GM21526 (cell line): ENCODE data around the gene CERS2.

Source experiments
- ATAC-seq: cut with Tn5 transposase; IDR thresholded peaks from one replicate; pipeline ENCODE4 v1.9.1; 2021; ENCODE audit warnings: moderate library complexity; ENCODE audit not compliant: unreplicated experiment, low FRiP score

Gene CERS2

GRCh38 chr1:150922519-150922975 is 52.1 kb downstream of the CERS2 start:
- no peak for ATAC-seq

- no peak for ATAC-seq
These were observed 57.2 kb downstream of the CERS2 start for GRCh38 chr1:150917387-150917786.
